Mesothelial cell of epicardium (in vitro differentiated cells): ENCODE results near the gene FKBP1B. TPM values are rescaled to one million over a fixed set of nuclear protein-coding genes. Genes with fewer than 3 reads are reported as not detected.

Source experiments
- DNase-seq, 2 experiments: peaks; one replicate each; pipeline ENCODE4 v3.0.0; 2021; ENCODE audit warnings: low spot score in 2 of 2; ENCODE audit not compliant: unreplicated experiment in 2 of 2
- H3K27ac Mint-ChIP-seq: 2 replicates; pipeline ENCODE4 v1.8.0; 2021; ENCODE audit warnings: mixed read lengths
- H3K27me3 Mint-ChIP-seq: 2 replicates; pipeline ENCODE4 v1.8.0; 2021; ENCODE audit warnings: low read depth, mixed read lengths
- H3K36me3 Mint-ChIP-seq: 2 replicates; pipeline ENCODE4 v1.8.0; 2021; ENCODE audit warnings: mixed read lengths
- H3K4me1 Mint-ChIP-seq: 2 replicates; pipeline ENCODE4 v1.8.0; 2021; ENCODE audit warnings: mixed read lengths
- H3K4me3 Mint-ChIP-seq: 2 replicates; pipeline ENCODE4 v1.8.0; 2021; ENCODE audit warnings: mild to moderate bottlenecking, moderate library complexity, mixed read lengths
- H3K9me3 Mint-ChIP-seq: 2 replicates; pipeline ENCODE4 v1.8.0; 2021; ENCODE audit warnings: mixed read lengths
- total RNA-seq: library from RNA; stranded (reverse); gene quantifications from 3 replicates; pipeline ENCODE4 v1.2.1, GENCODE V29; 2021
- TF ChIP-seq, protein P1 (sequence below): fragments of 200-600 bp; sonication (generic); IDR thresholded peaks from one replicate; pipeline ENCODE4 v1.5.0; 2021; ENCODE audit warnings: antibody characterized with exemption; ENCODE audit not compliant: unreplicated experiment

FKBP1B gene
- total RNA-seq, 1 donor from 2014 or later, result 18.0 TPM

DNA sequence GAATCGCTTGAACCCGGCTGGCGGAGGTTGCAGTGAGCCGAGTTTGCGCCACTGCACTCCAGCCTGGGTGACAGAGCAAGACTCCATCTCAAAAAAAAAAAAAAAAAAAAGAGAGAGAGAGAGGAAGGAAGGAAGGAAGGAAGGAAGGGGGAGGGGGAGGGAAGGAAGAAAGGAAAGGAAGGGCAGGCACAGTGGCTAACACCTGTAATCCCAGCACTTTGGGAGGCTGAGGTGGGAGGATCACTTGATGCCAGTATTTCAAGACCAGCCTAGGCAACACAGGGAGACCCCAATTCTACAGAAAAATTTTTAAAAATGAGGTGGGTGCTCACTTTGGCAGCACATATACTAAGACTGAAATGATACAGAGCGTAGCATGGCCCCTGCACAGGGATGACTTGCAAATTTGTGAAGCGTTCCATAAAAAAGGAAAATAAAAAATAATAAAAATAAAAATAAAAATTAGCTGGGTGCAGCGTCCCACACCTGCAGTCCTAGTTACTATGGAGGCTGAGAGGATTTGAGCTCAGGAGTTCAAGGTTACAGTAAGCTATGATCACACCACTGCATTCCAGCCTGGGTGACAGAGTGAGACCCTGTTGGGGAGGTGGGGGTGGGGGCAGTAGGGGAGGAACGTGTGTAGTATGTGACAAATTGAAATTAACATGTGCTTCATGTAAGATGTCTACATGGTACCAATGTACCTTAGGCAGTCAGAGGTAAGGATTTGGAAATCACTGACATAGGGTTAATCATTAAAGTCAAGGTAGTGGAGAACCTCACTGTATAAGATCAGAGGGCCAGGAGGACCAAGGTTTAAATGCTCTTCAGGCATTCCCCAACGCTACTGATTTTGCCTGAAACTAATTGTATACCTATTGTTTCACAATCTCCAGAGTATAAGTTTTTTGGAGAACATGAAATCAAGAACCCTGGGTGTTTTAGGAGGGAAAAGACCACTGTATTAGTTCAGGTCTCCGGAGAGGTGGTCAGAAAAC, 3.7 kb upstream of the FKBP1B start:
- TF ChIP-seq, protein P1, sequence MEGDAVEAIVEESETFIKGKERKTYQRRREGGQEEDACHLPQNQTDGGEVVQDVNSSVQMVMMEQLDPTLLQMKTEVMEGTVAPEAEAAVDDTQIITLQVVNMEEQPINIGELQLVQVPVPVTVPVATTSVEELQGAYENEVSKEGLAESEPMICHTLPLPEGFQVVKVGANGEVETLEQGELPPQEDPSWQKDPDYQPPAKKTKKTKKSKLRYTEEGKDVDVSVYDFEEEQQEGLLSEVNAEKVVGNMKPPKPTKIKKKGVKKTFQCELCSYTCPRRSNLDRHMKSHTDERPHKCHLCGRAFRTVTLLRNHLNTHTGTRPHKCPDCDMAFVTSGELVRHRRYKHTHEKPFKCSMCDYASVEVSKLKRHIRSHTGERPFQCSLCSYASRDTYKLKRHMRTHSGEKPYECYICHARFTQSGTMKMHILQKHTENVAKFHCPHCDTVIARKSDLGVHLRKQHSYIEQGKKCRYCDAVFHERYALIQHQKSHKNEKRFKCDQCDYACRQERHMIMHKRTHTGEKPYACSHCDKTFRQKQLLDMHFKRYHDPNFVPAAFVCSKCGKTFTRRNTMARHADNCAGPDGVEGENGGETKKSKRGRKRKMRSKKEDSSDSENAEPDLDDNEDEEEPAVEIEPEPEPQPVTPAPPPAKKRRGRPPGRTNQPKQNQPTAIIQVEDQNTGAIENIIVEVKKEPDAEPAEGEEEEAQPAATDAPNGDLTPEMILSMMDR, result no peak
- peak overlapping the region; percentile 93 for H3K4me3 Mint-ChIP-seq
- no peaks in the 10 kb centered on the region for H3K27me3 Mint-ChIP-seq
- no peak for DNase-seq
- no peaks in the 10 kb centered on the region for H3K9me3 Mint-ChIP-seq
- no peak overlapping the region for H3K27ac Mint-ChIP-seq
- peaks cover 20% of the 10 kb centered on the region for H3K4me1 Mint-ChIP-seq
- H3K36me3 Mint-ChIP-seq, result peaks cover 3% of the 10 kb centered on the region

DNA sequence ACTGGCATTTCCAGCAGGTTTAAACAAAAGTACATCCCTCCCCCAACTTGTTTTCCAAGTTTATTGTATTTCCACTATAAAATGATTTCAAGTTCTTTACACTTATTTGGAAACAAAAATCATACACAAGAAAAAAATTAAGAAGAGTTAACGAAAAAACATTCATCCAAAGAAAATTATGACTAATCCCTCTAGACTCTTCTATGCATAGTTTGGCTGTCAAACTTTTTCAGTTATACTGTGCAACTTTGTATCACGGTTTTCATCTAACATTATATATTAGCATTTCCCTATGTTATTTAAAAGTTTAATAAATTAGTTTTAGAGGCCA, 3.0 kb upstream of the FKBP1B start:
- TF ChIP-seq, protein P1, result no peak
- Mint-ChIP-seq H3K9me3 (no peaks in the 10 kb centered on the region), H3K4me1 (peaks cover 20% of the 10 kb centered on the region), H3K36me3 (peaks cover 3% of the 10 kb centered on the region), H3K27me3 (no peaks in the 10 kb centered on the region), H3K4me3 (peak overlapping the region; percentile 93), H3K27ac (peak overlapping the region; percentile 91)
- no peak for DNase-seq

DNA sequence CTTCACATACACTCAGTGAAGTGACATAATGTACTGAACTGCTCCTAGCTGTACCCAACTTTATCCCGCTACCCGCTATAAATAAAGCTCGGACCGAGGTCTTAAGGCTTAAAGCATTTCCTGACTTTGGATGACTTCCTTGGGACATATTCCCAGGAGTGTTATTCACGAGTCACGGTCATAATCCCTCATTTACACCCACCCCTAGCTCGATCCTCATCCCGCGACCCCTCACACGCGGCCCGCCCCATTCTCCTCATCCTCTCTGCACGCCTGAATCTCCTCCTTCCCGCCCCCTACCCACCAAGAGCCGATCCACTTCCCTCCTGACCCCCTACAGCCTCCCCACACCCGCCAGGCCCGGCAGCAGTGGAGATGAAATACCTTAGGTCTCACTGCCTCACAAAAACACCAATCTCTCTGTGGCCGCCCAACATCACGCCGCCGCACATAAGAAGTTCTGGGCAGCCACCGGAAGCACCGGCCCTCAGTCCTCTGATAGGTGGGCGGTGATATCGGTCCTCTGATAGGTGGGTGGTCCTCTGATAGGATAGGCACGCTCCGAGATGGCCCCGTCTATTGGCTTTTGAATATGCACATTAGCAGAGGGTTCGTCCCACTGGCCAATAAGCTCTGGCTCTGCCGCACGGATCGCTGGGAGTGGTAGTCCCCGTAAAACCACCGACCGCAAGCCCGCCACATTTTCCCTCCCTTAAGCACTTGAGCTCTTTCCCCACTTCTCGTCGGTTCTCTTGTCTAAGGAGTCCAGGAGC, 2.4 kb upstream of the FKBP1B start, which contains the start of gene WDCP:
Gene WDCP, minus strand, starts transcription at position 462 of the 773 bp plus-strand sequence. CDS start 7,897 bp downstream, outside the sequence.
- peaks cover 3% of the 10 kb centered on the region for H3K36me3 Mint-ChIP-seq
- H3K27me3 Mint-ChIP-seq, result no peaks in the 10 kb centered on the region
- H3K9me3 Mint-ChIP-seq, result no peaks in the 10 kb centered on the region

DNA sequence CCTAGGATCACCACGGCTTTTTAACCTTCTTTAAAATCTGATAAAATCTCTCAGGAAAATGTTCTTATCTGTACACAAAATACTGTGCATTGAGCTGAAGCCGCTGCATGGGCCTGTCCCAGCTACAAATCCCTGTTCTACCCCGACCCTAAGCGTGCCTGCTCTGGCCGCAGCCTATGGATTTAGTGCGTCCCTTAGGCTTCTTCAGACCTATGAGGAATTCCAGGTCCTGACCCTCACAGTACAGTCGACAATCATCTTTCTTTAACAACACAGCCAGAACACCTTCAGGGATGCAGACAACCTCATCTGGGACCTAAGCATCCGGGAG, 1.9 kb upstream of the FKBP1B start:
- TF ChIP-seq, protein P1, result no peak
- Mint-ChIP-seq H3K27me3 (no peaks in the 10 kb centered on the region), H3K36me3 (peaks cover 3% of the 10 kb centered on the region), H3K4me3 (peak overlapping the region; percentile 93), H3K4me1 (peaks cover 20% of the 10 kb centered on the region), H3K27ac (peak overlapping the region; percentile 91), H3K9me3 (no peaks in the 10 kb centered on the region)
- DNase-seq, result no peak

More for the DNA sequence above, 2.4 kb upstream of the FKBP1B start, which contains the start of gene WDCP:
- Mint-ChIP-seq H3K27ac (peak within 1 kb of the TSS; percentile 91), H3K4me1 (peaks cover 20% of the 10 kb centered on the region), H3K4me3 (peak within 1 kb of the TSS; percentile 93)
- peak; percentile 86 to 87 for DNase-seq
- TF ChIP-seq, protein P1, result no peak

DNA sequence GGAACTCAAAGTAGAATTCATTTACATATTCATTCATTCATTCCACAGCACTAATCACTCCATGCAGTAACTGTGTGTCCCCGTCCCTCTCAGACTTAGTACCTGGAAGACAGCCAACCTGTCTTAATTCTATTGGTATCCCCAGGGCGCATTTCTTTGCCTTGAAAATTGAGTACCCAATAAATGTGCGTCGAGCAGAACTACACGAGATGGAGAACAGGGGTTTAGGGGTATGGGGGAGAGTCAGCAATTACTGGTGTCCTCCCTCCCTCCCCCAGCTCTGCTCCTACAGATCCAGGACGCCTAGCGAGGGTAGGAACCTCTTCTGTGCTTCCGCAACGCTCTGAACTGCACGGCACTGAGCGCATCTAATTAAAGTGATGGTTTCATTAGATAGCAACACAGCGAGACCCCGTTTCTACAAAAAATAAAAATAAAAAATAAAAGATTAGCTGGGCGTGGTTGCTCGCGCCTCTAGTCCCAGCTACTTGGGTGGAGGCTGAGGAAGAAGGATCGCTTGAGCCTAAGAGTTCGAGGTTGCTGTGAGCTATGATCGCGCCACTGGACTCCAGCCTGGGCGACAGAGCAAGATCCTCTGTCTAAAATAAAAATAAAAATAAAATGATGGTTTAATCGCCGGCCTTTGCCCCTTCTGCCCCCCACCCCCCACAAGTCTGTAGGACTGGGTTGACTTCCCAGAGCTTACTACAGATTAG, 614 bp upstream of the FKBP1B start:
- no peak for DNase-seq
- Mint-ChIP-seq H3K36me3 (no peaks in the 10 kb centered on the region), H3K27ac (no peak overlapping the region), H3K27me3 (no peaks in the 10 kb centered on the region), H3K4me1 (peaks cover 20% of the 10 kb centered on the region), H3K9me3 (no peaks in the 10 kb centered on the region), H3K4me3 (no peak overlapping the region)
- TF ChIP-seq, protein P1, result no peak
